Kidney (tissue), 14 donors: ENCODE results near the gene ING5. TPM values are rescaled to one million over a fixed set of nuclear protein-coding genes. Genes with fewer than 3 reads are reported as not detected.

Experiments used
- DNase-seq, 5 donors: peaks; one replicate each; pipeline ENCODE4 v3.0.0-alpha.2; 2013 to 2020
- FAIRE-seq: peaks from 2 replicates; lab custom pipeline; 2012; peaks lifted over from hg19 to GRCh38; lab: Jason Lieb, UNC
- H3K27ac ChIP-seq, 2 donors: one replicate each; pipeline ENCODE4 v1.7.0; 2013; ENCODE audit warnings: low read depth in 2 of 2, low read length in 2 of 2, inconsistent platforms in 1 of 2
- H3K27me3 ChIP-seq: one replicate; pipeline ENCODE4 v1.7.1; 2013; ENCODE audit warnings: low read length, inconsistent platforms; ENCODE audit not compliant: control insufficient read depth, insufficient read depth
- H3K36me3 ChIP-seq, 3 donors: one replicate each; pipeline versions ENCODE4 v1.7.0 to v1.7.1; 2013; ENCODE audit warnings: low read length in 3 of 3, control low read depth in 1 of 3, inconsistent platforms in 1 of 3; ENCODE audit not compliant: insufficient read depth in 3 of 3, control insufficient read depth in 2 of 3
- H3K4me1 ChIP-seq, 3 donors: one replicate each; pipeline versions ENCODE4 v1.7.0 to v1.7.1; 2013; ENCODE audit warnings: low read length in 3 of 3, inconsistent platforms in 1 of 3, low read depth in 1 of 3; ENCODE audit not compliant: control insufficient read depth in 2 of 3, insufficient read depth in 2 of 3
- H3K4me3 ChIP-seq, 3 donors: one replicate each; pipeline versions ENCODE4 v1.7.0 to v1.8.1; 2013; ENCODE audit warnings: low read length in 3 of 3, control low read depth in 1 of 3, inconsistent platforms in 1 of 3
- H3K9ac ChIP-seq, 3 donors: one replicate each; pipeline versions ENCODE4 v1.7.0 to v1.7.1; 2013; ENCODE audit warnings: low read length in 3 of 3, control low read depth in 1 of 3, inconsistent platforms in 1 of 3
- H3K9me3 ChIP-seq, 3 donors: one replicate each; pipeline versions ENCODE4 v1.7.0 to v1.7.1; 2013; ENCODE audit warnings: low read length in 3 of 3, control low read depth in 1 of 3, inconsistent platforms in 1 of 3; ENCODE audit not compliant: control insufficient read depth in 2 of 3, insufficient read depth in 1 of 3
- CTCF ChIP-seq: IDR thresholded peaks from 3 replicates; pipeline ENCODE4 v1.5.1; 2012; ENCODE audit warnings: mild to moderate bottlenecking, moderate library complexity, borderline replicate concordance; ENCODE audit not compliant: insufficient read depth; ENCODE audit errors: extremely low read depth
- intact Hi-C: fragments of 100-400 bp; cut with DNase I; formaldehyde crosslinking; loops from one replicate; pipeline ENCODE4 v1.11.1; 2022
- polyA plus RNA-seq: library from polyadenylated mRNA; stranded (reverse); fragments of 350-450 nt; fragmentation: Illumina TruSeq; extraction: RNeasy Lipid Tissue Mini Kit (QIAGEN cat#74804); gene quantifications from one replicate; pipeline ENCODE4 v1.2.3, GENCODE V29; 2014; ENCODE audit warnings: low read depth, low replicate concordance; ENCODE audit not compliant: insufficient read depth
- total RNA-seq: library from RNA; stranded (reverse); fragmentation: NEBNext Ultra II Directional; extraction: Animal tissue kit (Norgen Biotek cat#: 25700); gene quantifications from one replicate; pipeline ENCODE4 v1.2.1, GENCODE V29; 2021
- donor health status: control.
- donor health status: control.
- donor health status: control.
- donor health status: control.
- donor health status: control.
- donor health status: DM: yes; HTN: yes; CAD: no.
- donor health status: Normal renal cell carcinoma (clear cell type).

The ING5 gene
- total and polyA plus RNA-seq, 2 donors from 2014 or later, result 27.3 to 37.7 TPM

- no peak for TF ChIP-seq CTCF
- H3K36me3 ChIP-seq, result peaks cover 0 to 13% (median 8%) of the 10 kb centered on the region in 3 donors
- H3K27ac ChIP-seq, result no peak overlapping the region
- FAIRE-seq (no peak), DNase-seq (no peak)
- H3K4me3 ChIP-seq, result no peak overlapping the region
- no peaks in the 10 kb centered on the region for H3K9me3 ChIP-seq
- H3K9ac ChIP-seq, result no peak overlapping the region
- H3K27me3 ChIP-seq, result no peaks in the 10 kb centered on the region
- H3K4me1 ChIP-seq, result no peaks in the 10 kb centered on the region
- intact Hi-C loops, result no loop called here
Measured at GRCh38 chr2:241673189-241673663, 28.6 kb upstream of the ING5 start.

- H3K4me1 ChIP-seq, result no peaks in the 10 kb centered on the region
- no peak overlapping the region for H3K27ac ChIP-seq
- H3K9me3 ChIP-seq, result no peaks in the 10 kb centered on the region
- H3K9ac ChIP-seq, result no peak overlapping the region
- no peak for FAIRE-seq
- no peak overlapping the region for H3K4me3 ChIP-seq
- H3K27me3 ChIP-seq, result no peaks in the 10 kb centered on the region
- DNase-seq, result no peak
- TF ChIP-seq CTCF, result no peak
- intact Hi-C loops, result no loop called here
- H3K36me3 ChIP-seq, result peaks cover 0 to 13% (median 4%) of the 10 kb centered on the region in 3 donors
Measured at GRCh38 chr2:241673797-241674725, 27.8 kb upstream of the ING5 start.

GRCh38 chr2:241675885-241676284 lies 26.0 kb upstream of the ING5 start:
- Histone ChIP-seq H3K4me1 (no peaks in the 10 kb centered on the region), H3K9me3 (no peaks in the 10 kb centered on the region), H3K27ac (no peak overlapping the region), H3K36me3 (peaks cover 0 to 7% (median 3%) of the 10 kb centered on the region in 3 donors), H3K4me3 (no peak overlapping the region), H3K9ac (no peak overlapping the region), H3K27me3 (no peaks in the 10 kb centered on the region)
- intact Hi-C loops, result no loop called here
- no peak for DNase-seq
- no peak for TF ChIP-seq CTCF
- FAIRE-seq, result no peak
